Measurements from ENCODE around the gene FAM227A. TPM values are rescaled to one million over a fixed set of nuclear protein-coding genes. Genes with fewer than 3 reads are reported as not detected.

Gene FAM227A
- total RNA-seq, 1 donor from 2014 or later: 0.30 TPM

DNA sequence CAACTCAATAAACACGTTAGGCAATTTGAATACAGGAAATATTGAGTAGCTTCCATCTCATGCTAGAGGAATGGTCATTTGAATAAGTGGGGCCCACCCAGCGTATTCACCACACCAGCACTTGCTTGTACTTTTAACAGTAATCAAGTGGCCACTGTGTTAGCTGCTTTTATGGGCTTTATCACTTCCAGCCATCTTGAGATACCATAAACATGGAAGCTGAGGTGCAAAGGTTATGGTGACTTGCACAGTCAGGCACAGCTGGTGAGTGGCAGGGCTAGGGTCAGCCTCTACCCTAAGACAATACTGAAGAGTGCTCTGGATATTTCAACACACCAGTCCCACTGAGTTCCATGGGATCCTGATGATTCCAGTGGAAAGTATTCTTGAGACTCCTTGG is 37.9 kb upstream of the FAM227A start:
- intact Hi-C loops (cut with micrococcal nuclease): no loop called here
- Mint-ChIP-seq H3K4me1 (peaks cover 47% of the 10 kb centered on the region), H3K9me3 (no peaks in the 10 kb centered on the region), H3K4me3 (no peak overlapping the region), H3K27me3 (no peaks in the 10 kb centered on the region), H3K36me3 (ENCODE audit: low read depth) (peaks cover 59% of the 10 kb centered on the region), H3K27ac (no peak overlapping the region)
- no peak for DNase-seq

DNA sequence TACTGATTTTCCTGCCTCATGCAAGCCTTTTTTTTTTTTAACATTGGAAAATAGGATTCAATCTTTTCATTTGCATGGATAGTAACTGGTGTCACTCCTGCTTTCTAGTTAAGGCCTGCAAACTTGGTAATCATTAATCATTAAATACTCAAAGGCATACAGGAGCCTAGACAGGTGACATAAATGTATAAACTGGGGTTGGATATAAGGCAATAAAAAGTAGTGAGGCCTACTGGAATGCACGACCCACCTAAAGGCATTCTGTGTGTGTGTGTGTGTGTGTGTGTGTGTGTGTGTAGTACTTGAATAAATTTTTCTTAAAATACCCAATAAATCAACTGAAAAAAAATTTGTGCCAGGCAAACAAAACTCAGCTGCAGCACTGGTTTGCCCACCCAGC is 33.5 kb upstream of the FAM227A start:
- no peaks in the 10 kb centered on the region for H3K9me3 Mint-ChIP-seq
- intact Hi-C loops (cut with micrococcal nuclease): no loop called here
- peaks cover 16% of the 10 kb centered on the region for H3K4me1 Mint-ChIP-seq
- H3K27me3 Mint-ChIP-seq: no peaks in the 10 kb centered on the region
- no peak for DNase-seq
- H3K4me3 Mint-ChIP-seq: no peak overlapping the region
- H3K36me3 Mint-ChIP-seq (ENCODE audit: low read depth): peaks cover 62% of the 10 kb centered on the region
- H3K27ac Mint-ChIP-seq: no peak overlapping the region

GRCh38 chr22:38685761-38686160 is 29.6 kb upstream of the FAM227A start:
- no peak overlapping the region for H3K27ac Mint-ChIP-seq
- DNase-seq: no peak
- H3K27me3 Mint-ChIP-seq: no peaks in the 10 kb centered on the region
- no peak overlapping the region for H3K4me3 Mint-ChIP-seq
- intact Hi-C loops (cut with micrococcal nuclease): no loop called here
- H3K4me1 Mint-ChIP-seq: peaks cover 20% of the 10 kb centered on the region
- H3K36me3 Mint-ChIP-seq (ENCODE audit: low read depth): peaks cover 68% of the 10 kb centered on the region
- no peaks in the 10 kb centered on the region for H3K9me3 Mint-ChIP-seq

DNA sequence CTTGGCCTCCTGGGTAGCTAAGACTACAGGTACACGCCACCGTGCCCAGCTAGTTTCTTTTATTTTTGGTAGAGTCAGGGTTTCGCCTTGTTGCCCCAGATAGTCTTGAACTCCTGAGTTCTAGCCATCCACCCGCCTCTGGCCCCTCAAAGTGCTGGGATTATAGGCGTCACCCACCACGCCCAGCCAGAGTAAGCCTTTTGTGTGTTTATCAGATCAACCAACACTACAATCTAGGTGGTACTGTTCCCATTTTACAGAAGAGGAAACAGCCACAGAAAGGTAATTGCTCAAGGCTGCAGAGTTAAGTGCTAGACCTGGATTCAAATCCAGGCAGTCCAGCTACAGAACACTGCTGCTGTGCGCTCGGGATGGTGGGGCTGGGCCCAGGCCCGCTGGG is 28.7 kb upstream of the FAM227A start:
- Mint-ChIP-seq H3K4me1 (peaks cover 20% of the 10 kb centered on the region), H3K27me3 (no peaks in the 10 kb centered on the region), H3K9me3 (no peaks in the 10 kb centered on the region), H3K4me3 (no peak overlapping the region), H3K27ac (peak overlapping the region; percentile 29), H3K36me3 (ENCODE audit: low read depth) (peaks cover 65% of the 10 kb centered on the region)
- DNase-seq: no peak
- intact Hi-C loops (cut with micrococcal nuclease): no loop called here

- DNase-seq: peak; percentile 96
- no peaks in the 10 kb centered on the region for H3K9me3 Mint-ChIP-seq
- H3K36me3 Mint-ChIP-seq (ENCODE audit: low read depth): peaks cover 41% of the 10 kb centered on the region
- intact Hi-C loops (cut with micrococcal nuclease): loop anchor here (1.0 kb wide), 3 partner anchors 15 to 25 kb away; partner anchors contain the start of genes CBY1 and FAM227A
- H3K4me3 Mint-ChIP-seq: peak within 1 kb of the TSS; percentile 100
- H3K4me1 Mint-ChIP-seq: peaks cover 17% of the 10 kb centered on the region
- H3K27me3 Mint-ChIP-seq: no peaks in the 10 kb centered on the region
- H3K27ac Mint-ChIP-seq: peak within 1 kb of the TSS; percentile 99
These were observed 25.6 kb upstream of the FAM227A start, which contains the start of gene TOMM22 for GRCh38 chr22:38681582-38682335. TOMM22 (plus strand) TSS chr22:38681957; CDS start chr22:38681979, 22 bp downstream.

- intact Hi-C loops (cut with micrococcal nuclease): no loop called here
- no peak overlapping the region for H3K27ac Mint-ChIP-seq
- H3K4me3 Mint-ChIP-seq: no peak overlapping the region
- DNase-seq: no peak
- H3K9me3 Mint-ChIP-seq: no peaks in the 10 kb centered on the region
- peaks cover 11% of the 10 kb centered on the region for H3K36me3 Mint-ChIP-seq (ENCODE audit: low read depth)
- H3K4me1 Mint-ChIP-seq: no peaks in the 10 kb centered on the region
- no peaks in the 10 kb centered on the region for H3K27me3 Mint-ChIP-seq
These were observed 19.6 kb upstream of the FAM227A start for GRCh38 chr22:38675833-38676232.

GRCh38 chr22:38674888-38675287 is 18.7 kb upstream of the FAM227A start:
- Mint-ChIP-seq H3K4me3 (no peak overlapping the region), H3K36me3 (ENCODE audit: low read depth) (peaks cover 14% of the 10 kb centered on the region), H3K4me1 (no peaks in the 10 kb centered on the region), H3K27me3 (no peaks in the 10 kb centered on the region), H3K27ac (no peak overlapping the region), H3K9me3 (no peaks in the 10 kb centered on the region)
- intact Hi-C loops (cut with micrococcal nuclease): no loop called here
- no peak for DNase-seq

GRCh38 chr22:38657045-38657909 is 1.1 kb upstream of the FAM227A start:
- intact Hi-C loops (cut with micrococcal nuclease): no loop called here

DNA sequence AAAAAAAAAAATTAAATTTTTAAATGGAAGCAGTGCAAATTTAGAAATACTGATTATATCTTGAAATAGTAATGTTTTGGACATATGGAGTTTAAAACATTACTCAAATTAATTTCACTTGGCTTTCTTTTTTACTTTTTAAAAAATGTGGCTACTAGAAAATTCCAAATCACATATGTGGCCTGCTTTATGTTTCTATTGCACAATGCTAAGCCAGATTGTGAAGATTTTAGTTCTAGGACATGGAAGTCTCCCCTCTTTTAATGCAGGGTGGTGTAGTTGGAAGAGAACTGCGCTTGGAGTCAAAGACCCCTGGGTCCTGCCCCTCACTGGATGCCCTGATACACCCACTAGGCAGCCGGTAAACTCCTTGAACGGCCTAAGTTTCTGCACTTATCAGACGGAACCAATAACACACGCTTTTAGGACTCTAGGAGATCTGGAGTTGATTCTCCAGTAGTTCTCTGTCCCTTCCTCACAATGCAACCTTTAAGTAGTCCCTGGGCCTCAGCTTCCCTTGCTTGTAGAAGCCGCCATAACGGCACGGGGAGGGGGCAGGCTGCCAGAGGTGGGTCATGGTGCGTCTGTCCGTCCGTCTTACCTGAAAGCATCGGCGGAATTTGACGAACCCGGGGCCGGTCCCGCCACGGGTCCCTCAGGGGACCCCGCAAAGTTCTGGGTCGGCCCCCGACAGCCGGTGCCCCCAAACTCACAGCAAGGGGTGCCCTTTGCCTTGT is 505 bp downstream of the FAM227A start:
- no peaks in the 10 kb centered on the region for H3K9me3 Mint-ChIP-seq
- H3K27ac Mint-ChIP-seq: peak overlapping the region; percentile 97
- no peaks in the 10 kb centered on the region for H3K36me3 Mint-ChIP-seq (ENCODE audit: low read depth)
- H3K4me3 Mint-ChIP-seq: peak overlapping the region; percentile 93
- no peak for DNase-seq
- H3K27me3 Mint-ChIP-seq: peaks cover 4% of the 10 kb centered on the region
- peaks cover 11% of the 10 kb centered on the region for H3K4me1 Mint-ChIP-seq
- intact Hi-C loops (cut with micrococcal nuclease): loop anchor here (1.0 kb wide), 2 partner anchors 26 to 149 kb away; partner anchors contain the start of genes DDX17 and TOMM22

More at GRCh38 chr22:38657045-38657909, 1.1 kb upstream of the FAM227A start:
- DNase-seq: peak; percentile 85
- Mint-ChIP-seq H3K4me3 (peak overlapping the region; percentile 93), H3K36me3 (ENCODE audit: low read depth) (no peaks in the 10 kb centered on the region), H3K27me3 (no peaks in the 10 kb centered on the region), H3K27ac (peak overlapping the region; percentile 97), H3K9me3 (no peaks in the 10 kb centered on the region), H3K4me1 (peaks cover 11% of the 10 kb centered on the region)

GRCh38 chr22:38653741-38654140 is 2.5 kb downstream of the FAM227A start:
- Mint-ChIP-seq H3K36me3 (ENCODE audit: low read depth) (no peaks in the 10 kb centered on the region), H3K4me1 (peaks cover 11% of the 10 kb centered on the region), H3K27ac (no peak overlapping the region), H3K27me3 (peaks cover 12% of the 10 kb centered on the region), H3K4me3 (no peak overlapping the region), H3K9me3 (no peaks in the 10 kb centered on the region)
- intact Hi-C loops (cut with micrococcal nuclease): no loop called here
- DNase-seq: no peak

- intact Hi-C loops (cut with micrococcal nuclease): no loop called here
- peaks cover 10% of the 10 kb centered on the region for H3K4me1 Mint-ChIP-seq
- H3K36me3 Mint-ChIP-seq (ENCODE audit: low read depth): no peaks in the 10 kb centered on the region
- H3K9me3 Mint-ChIP-seq: no peaks in the 10 kb centered on the region
- H3K4me3 Mint-ChIP-seq: no peak overlapping the region
- H3K27me3 Mint-ChIP-seq: peaks cover 13% of the 10 kb centered on the region
- peak; percentile 63 for DNase-seq
- H3K27ac Mint-ChIP-seq: no peak overlapping the region
These were observed 3.3 kb downstream of the FAM227A start for GRCh38 chr22:38652859-38653258.

DNA sequence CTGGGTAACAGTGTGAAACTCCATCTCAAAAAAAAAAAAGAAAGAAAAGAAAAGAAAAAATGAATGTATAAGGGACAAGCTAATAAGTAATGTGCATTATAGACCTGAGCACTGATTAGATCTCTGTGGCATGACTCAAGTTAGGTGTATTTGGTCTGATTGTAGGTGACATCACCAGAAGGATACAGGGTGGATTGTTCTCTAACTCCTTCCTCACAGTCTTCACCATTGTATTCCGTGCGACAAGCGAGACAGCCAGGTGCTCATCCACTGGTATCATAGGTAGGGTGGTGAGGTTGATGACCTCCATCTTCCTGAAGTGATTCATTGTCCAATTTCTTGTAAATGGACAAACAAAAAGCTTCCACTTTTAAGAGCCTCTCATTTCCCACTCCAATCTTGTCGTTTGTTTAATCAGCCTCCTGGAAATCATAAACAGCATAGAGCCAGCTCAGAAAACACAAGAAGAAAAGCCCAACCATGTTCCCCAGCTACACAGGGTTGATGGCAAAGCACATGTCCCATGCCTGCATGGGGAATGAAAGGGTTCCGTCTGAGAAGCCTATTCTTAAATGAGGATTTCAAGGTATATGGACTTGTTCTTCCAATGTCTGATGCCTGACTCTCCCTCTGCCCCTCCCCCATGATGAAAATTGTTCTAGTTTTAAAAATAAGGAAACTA is 6.2 kb downstream of the FAM227A start:
- DNase-seq: no peak
- Mint-ChIP-seq H3K4me1 (no peaks in the 10 kb centered on the region), H3K27me3 (peaks cover 13% of the 10 kb centered on the region), H3K9me3 (no peaks in the 10 kb centered on the region), H3K27ac (no peak overlapping the region), H3K36me3 (ENCODE audit: low read depth) (no peaks in the 10 kb centered on the region), H3K4me3 (no peak overlapping the region)
- intact Hi-C loops (cut with micrococcal nuclease): no loop called here

DNA sequence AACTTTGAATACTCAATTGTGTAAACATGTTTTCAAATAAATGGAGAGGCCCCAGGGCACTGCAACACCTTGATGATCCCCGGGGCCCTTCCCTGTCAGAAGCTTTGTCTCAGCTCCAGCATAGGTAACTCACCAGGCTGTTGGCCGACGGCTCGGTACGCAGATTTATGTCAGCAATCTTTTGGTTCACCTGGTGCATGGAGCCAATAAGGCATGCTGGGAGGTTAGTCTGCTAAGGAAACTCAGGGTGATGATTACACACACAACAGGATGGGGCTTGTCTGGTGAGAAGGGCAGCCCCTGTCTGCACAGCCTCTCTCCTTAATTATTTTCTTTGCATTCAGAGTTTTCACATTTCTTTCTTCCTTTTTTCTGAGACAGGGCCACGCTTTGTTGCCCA is 10.8 kb downstream of the FAM227A start:
- H3K9me3 Mint-ChIP-seq: no peaks in the 10 kb centered on the region
- H3K4me3 Mint-ChIP-seq: no peak overlapping the region
- intact Hi-C loops (cut with micrococcal nuclease): no loop called here
- no peaks in the 10 kb centered on the region for H3K36me3 Mint-ChIP-seq (ENCODE audit: low read depth)
- no peaks in the 10 kb centered on the region for H3K4me1 Mint-ChIP-seq
- DNase-seq: no peak
- H3K27ac Mint-ChIP-seq: no peak overlapping the region
- peaks cover 18% of the 10 kb centered on the region for H3K27me3 Mint-ChIP-seq
